ENCODE results near the gene MLST8. TPM values are rescaled to one million over a fixed set of nuclear protein-coding genes. Genes with fewer than 3 reads are reported as not detected.

Gene MLST8
- total and polyA plus RNA-seq, 4 donors = 11.1 to 26.7 (median 20.2) TPM

GRCh38 chr16:2234813-2235170, 29.5 kb downstream of the MLST8 start:
- Histone ChIP-seq H3K36me3 (ENCODE audit: control insufficient read depth in 4 of 4, insufficient read depth in 3 of 4, low read depth in 1 of 4, low read length in 3 of 4) (peaks cover 0 to 53% (median 25%) of the 10 kb centered on the region in 4 donors), H3K9me3 (ENCODE audit: control insufficient read depth in 4 of 4, low read length in 3 of 4) (no peaks in the 10 kb centered on the region), H3K4me3 (ENCODE audit: low read depth in 1 of 3, low read length in 3 of 3) (no peak overlapping the region), H3K27me3 (ENCODE audit: control insufficient read depth in 4 of 4, insufficient read depth in 4 of 4, low read length in 3 of 4) (no peaks in the 10 kb centered on the region), H3K4me1 (ENCODE audit: control insufficient read depth in 4 of 4, insufficient read depth in 4 of 4, low read length in 3 of 4) (peaks cover 0 to 14% (median 11%) of the 10 kb centered on the region in 4 donors), H3K27ac (ENCODE audit: low read depth in 1 of 2, low read length in 2 of 2) (no peak overlapping the region), H3K9ac (ENCODE audit: low read depth in 1 of 2, low read length in 2 of 2) (no peak overlapping the region)
- WGBS = 89% methylated on average over 18 of the region's 18 CpGs
- TF ChIP-seq HNF4G (IDR thresholded peaks at IDR 0.05) = no peak
- no peak for TF ChIP-seq NR2F2 (IDR thresholded peaks at IDR 0.05)
- TF ChIP-seq RAD21 (IDR thresholded peaks at IDR 0.05) = no peak
- TF ChIP-seq, protein P1, sequence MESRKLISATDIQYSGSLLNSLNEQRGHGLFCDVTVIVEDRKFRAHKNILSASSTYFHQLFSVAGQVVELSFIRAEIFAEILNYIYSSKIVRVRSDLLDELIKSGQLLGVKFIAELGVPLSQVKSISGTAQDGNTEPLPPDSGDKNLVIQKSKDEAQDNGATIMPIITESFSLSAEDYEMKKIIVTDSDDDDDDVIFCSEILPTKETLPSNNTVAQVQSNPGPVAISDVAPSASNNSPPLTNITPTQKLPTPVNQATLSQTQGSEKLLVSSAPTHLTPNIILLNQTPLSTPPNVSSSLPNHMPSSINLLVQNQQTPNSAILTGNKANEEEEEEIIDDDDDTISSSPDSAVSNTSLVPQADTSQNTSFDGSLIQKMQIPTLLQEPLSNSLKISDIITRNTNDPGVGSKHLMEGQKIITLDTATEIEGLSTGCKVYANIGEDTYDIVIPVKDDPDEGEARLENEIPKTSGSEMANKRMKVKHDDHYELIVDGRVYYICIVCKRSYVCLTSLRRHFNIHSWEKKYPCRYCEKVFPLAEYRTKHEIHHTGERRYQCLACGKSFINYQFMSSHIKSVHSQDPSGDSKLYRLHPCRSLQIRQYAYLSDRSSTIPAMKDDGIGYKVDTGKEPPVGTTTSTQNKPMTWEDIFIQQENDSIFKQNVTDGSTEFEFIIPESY (IDR thresholded peaks at IDR 0.05) = no peak
- TF ChIP-seq JUND (IDR thresholded peaks at IDR 0.05) = no peak
- TF ChIP-seq MAX (IDR thresholded peaks at IDR 0.05) = no peak
- TF ChIP-seq, protein P2, sequence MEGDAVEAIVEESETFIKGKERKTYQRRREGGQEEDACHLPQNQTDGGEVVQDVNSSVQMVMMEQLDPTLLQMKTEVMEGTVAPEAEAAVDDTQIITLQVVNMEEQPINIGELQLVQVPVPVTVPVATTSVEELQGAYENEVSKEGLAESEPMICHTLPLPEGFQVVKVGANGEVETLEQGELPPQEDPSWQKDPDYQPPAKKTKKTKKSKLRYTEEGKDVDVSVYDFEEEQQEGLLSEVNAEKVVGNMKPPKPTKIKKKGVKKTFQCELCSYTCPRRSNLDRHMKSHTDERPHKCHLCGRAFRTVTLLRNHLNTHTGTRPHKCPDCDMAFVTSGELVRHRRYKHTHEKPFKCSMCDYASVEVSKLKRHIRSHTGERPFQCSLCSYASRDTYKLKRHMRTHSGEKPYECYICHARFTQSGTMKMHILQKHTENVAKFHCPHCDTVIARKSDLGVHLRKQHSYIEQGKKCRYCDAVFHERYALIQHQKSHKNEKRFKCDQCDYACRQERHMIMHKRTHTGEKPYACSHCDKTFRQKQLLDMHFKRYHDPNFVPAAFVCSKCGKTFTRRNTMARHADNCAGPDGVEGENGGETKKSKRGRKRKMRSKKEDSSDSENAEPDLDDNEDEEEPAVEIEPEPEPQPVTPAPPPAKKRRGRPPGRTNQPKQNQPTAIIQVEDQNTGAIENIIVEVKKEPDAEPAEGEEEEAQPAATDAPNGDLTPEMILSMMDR (IDR thresholded peaks at IDR 0.05; ENCODE audit: low read depth, low read length, missing input control) = no peak
- no peak for TF ChIP-seq HNF4A (conservative IDR thresholded peaks at IDR 0.05)
- TF ChIP-seq GABPA (IDR thresholded peaks at IDR 0.05 in 1 of 2, conservative IDR thresholded peaks at IDR 0.05 in 1 of 2) = no peak
- no peak for TF ChIP-seq EGR1 (IDR thresholded peaks at IDR 0.05; ENCODE audit: low read depth in 2 of 2)
- no peak for TF ChIP-seq YY1 (IDR thresholded peaks at IDR 0.05)
- no peak for TF ChIP-seq FOXA2 (IDR thresholded peaks at IDR 0.05)
- no peak for TF ChIP-seq TAF1 (conservative IDR thresholded peaks at IDR 0.05)
- TF ChIP-seq SP1 (IDR thresholded peaks at IDR 0.05) = no peak
- no peak for TF ChIP-seq RXRA (IDR thresholded peaks at IDR 0.05)
- no peak for TF ChIP-seq ATF3 (IDR thresholded peaks at IDR 0.05)
- TF ChIP-seq FOXA1 (IDR thresholded peaks at IDR 0.05) = no peak
- TF ChIP-seq REST (IDR thresholded peaks at IDR 0.05) = no peak
- no peak for DNase-seq (ENCODE audit: low spot score)

Measured in liver (tissue), 9 donors.